Sigmoid colon (tissue), 4 donors: ENCODE results near the gene ATP6V1F.

Experiments used
- CTCF ChIP-seq, 4 experiments: fragments of 450-650 bp in 3 of 4; fragments of 200-600 bp in 1 of 4; IDR thresholded peaks; one replicate each; pipeline ENCODE4 v1.5.1; 2016 to 2019; ENCODE audit warnings: antibody characterized with exemption in 4 of 4, mild to moderate bottlenecking in 3 of 4, moderate library complexity in 2 of 4
- EP300 ChIP-seq, 4 donors: sonication (generic); formaldehyde crosslinking; IDR thresholded peaks; one replicate each; pipeline ENCODE4 v1.6.1; 2017; ENCODE audit warnings: antibody characterized with exemption in 4 of 4
- POLR2A ChIP-seq, 2 donors: fragments of 450-650 bp; IDR thresholded peaks; one replicate each; pipeline ENCODE4 v1.6.1; 2016; ENCODE audit warnings: antibody characterized with exemption in 2 of 2, mild to moderate bottlenecking in 2 of 2, moderate library complexity in 2 of 2
- POLR2AphosphoS5 ChIP-seq, 4 donors: sonication (generic); formaldehyde crosslinking; IDR thresholded peaks; one replicate each; pipeline ENCODE4 v1.6.1; 2017; ENCODE audit warnings: antibody characterized with exemption in 4 of 4

GRCh38 chr7:128842674-128843641 lies 19.7 kb upstream of the ATP6V1F start:
- no peak for TF ChIP-seq CTCF (IDR thresholded peaks at IDR 0.05)
- no peak for TF ChIP-seq EP300 (IDR thresholded peaks at IDR 0.05)
- TF ChIP-seq POLR2A (IDR thresholded peaks at IDR 0.05), result no peak
- TF ChIP-seq POLR2AphosphoS5 (IDR thresholded peaks at IDR 0.05), result no peak
